ENCODE results near the gene LDLRAD4. TPM values are rescaled to one million over a fixed set of nuclear protein-coding genes. Genes with fewer than 3 reads are reported as not detected.

LDLRAD4 gene
- total and polyA plus RNA-seq, 9 of the 15 experiments (the other 6 are each of a cell fraction or from before 2014, with no cell fraction given) = 0.01 TPM; not detected in 8

DNA sequence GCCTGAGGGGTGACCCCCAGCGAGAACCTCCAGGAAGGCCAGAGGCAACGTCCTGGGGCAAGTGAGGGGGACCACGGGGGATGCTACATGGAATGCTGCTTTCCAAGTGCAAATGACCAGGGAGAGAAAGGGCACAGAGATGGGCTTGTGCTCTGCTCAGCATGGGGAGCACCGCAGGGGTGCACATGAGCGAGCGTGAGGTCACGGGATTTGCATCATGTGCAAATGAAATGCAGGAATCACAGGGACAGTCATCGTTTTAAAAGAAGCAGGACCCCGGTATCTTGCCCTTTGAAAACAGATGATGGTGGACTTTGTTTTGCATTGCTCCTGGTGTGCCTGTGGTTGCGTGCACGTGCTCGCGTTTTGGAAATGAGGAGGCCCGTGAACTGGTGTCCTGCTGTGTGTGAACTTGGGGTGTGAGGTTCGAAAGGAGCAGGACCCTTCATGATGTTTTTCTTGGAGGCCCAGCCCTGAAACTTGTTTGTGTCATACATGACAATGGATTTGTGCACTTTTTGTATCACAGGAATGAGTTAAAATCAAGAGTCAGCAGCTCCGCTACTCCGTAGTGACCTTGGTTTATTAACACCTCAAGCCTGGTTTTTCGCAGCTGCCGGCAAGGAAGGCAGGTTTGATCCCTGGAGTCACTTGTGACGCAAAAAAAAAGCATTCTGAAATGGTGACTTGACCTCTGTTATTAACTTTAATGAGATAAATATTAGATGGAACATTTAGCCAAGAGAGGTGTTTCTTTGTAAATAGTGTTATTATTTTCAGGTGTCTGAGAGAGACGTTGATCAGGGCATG, 234.5 kb downstream of the LDLRAD4 start:
- Histone ChIP-seq H4K20me1 (replicated peaks; ENCODE audit: control insufficient read depth, insufficient read depth, low read length) (no peaks in the 10 kb centered on the region), H3K36me3 (ENCODE audit: control insufficient read depth, insufficient read depth, low read length) (no peaks in the 10 kb centered on the region), H2AFZ (ENCODE audit: low read depth, low read length) (no peak overlapping the region), H3K79me2 (ENCODE audit: control insufficient read depth, insufficient read depth, low read length) (no peaks in the 10 kb centered on the region), H3K4me2 (ENCODE audit: insufficient read depth, low read length) (no peak overlapping the region), H3K9ac (ENCODE audit: insufficient read depth in 1 of 2, low read depth in 2 of 2, low read length in 2 of 2) (no peak overlapping the region), H3K27me3 (ENCODE audit: control insufficient read depth in 2 of 2, insufficient read depth in 2 of 2, low read length in 2 of 2) (peaks cover 8 to 70% of the 10 kb centered on the region in 2 experiments; a peak in 4 of 5 replicates), H3K27ac (ENCODE audit: extremely low read depth, low read depth, low read length) (no peak overlapping the region), H3K9me3 (replicated peaks; ENCODE audit: control insufficient read depth, insufficient read depth, low read depth, low read length) (no peaks in the 10 kb centered on the region), H3K9me1 (ENCODE audit: control insufficient read depth, insufficient read depth, low read length) (no peaks in the 10 kb centered on the region), H3K4me3 (no peak overlapping the region), H3K4me1 (replicated peaks in 1 of 2; ENCODE audit: control insufficient read depth in 2 of 2, insufficient read depth in 2 of 2, low read length in 2 of 2) (no peaks in the 10 kb centered on the region)
- BruUV-seq (replicated peaks) = no TSS peak
- in situ Hi-C loops (cut with MboI) (no loop called here), intact Hi-C loops (cut with micrococcal nuclease) (no loop called here)
- under 1% methylated on average over 21 of the region's 21 CpGs for WGBS (ENCODE audit: insufficient coverage, low coverage, missing lambda C conversion rate)
- DNase-seq (ENCODE audit: extremely low read depth in 1 of 4, low spot score in 3 of 4) (no peak), FAIRE-seq (no peak), ATAC-seq (no peak)
- no peak for TF ChIP-seq SRSF3 (IDR thresholded peaks at IDR 0.05; ENCODE audit: insufficient read depth, low read length)
- TF ChIP-seq ZNF707 (CRISPR knock-in tag; conservative IDR thresholded peaks at IDR 0.05) = no peak
- TF ChIP-seq, protein P1, sequence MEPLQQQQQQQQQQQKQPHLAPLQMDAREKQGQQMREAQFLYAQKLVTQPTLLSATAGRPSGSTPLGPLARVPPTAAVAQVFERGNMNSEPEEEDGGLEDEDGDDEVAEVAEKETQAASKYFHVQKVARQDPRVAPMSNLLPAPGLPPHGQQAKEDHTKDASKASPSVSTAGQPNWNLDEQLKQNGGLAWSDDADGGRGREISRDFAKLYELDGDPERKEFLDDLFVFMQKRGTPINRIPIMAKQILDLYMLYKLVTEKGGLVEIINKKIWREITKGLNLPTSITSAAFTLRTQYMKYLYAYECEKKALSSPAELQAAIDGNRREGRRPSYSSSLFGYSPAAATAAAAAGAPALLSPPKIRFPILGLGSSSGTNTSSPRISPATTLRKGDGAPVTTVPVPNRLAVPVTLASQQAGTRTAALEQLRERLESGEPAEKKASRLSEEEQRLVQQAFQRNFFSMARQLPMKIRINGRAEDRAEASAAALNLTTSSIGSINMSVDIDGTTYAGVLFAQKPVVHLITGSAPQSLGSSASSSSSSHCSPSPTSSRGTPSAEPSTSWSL (CRISPR knock-in tag; IDR thresholded peaks at IDR 0.05; ENCODE audit: borderline replicate concordance) = no peak
- TF ChIP-seq, protein P2, sequence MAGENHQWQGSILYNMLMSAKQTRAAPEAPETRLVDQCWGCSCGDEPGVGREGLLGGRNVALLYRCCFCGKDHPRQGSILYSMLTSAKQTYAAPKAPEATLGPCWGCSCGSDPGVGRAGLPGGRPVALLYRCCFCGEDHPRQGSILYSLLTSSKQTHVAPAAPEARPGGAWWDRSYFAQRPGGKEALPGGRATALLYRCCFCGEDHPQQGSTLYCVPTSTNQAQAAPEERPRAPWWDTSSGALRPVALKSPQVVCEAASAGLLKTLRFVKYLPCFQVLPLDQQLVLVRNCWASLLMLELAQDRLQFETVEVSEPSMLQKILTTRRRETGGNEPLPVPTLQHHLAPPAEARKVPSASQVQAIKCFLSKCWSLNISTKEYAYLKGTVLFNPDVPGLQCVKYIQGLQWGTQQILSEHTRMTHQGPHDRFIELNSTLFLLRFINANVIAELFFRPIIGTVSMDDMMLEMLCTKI (IDR thresholded peaks at IDR 0.05; ENCODE audit: partially characterized antibody) = no peak
- no peak for TF ChIP-seq ZNF354B (CRISPR knock-in tag; IDR thresholded peaks at IDR 0.05)
- no peak for TF ChIP-seq ZNF507 (tag; conservative IDR thresholded peaks at IDR 0.05)
- TF ChIP-seq, protein P3, sequence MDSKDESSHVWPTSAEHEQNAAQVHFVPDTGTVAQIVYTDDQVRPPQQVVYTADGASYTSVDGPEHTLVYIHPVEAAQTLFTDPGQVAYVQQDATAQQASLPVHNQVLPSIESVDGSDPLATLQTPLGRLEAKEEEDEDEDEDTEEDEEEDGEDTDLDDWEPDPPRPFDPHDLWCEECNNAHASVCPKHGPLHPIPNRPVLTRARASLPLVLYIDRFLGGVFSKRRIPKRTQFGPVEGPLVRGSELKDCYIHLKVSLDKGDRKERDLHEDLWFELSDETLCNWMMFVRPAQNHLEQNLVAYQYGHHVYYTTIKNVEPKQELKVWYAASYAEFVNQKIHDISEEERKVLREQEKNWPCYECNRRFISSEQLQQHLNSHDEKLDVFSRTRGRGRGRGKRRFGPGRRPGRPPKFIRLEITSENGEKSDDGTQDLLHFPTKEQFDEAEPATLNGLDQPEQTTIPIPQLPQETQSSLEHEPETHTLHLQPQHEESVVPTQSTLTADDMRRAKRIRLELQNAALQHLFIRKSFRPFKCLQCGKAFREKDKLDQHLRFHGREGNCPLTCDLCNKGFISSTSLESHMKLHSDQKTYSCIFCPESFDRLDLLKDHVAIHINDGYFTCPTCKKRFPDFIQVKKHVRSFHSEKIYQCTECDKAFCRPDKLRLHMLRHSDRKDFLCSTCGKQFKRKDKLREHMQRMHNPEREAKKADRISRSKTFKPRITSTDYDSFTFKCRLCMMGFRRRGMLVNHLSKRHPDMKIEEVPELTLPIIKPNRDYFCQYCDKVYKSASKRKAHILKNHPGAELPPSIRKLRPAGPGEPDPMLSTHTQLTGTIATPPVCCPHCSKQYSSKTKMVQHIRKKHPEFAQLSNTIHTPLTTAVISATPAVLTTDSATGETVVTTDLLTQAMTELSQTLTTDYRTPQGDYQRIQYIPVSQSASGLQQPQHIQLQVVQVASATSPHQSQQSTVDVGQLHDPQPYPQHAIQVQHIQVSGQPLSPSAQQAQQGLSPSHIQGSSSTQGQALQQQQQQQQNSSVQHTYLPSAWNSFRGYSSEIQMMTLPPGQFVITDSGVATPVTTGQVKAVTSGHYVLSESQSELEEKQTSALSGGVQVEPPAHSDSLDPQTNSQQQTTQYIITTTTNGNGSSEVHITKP (IDR thresholded peaks at IDR 0.05; ENCODE audit: partially characterized antibody) = no peak
- no peak for TF ChIP-seq CHD1 (IDR thresholded peaks at IDR 0.05; ENCODE audit: low read length)
- CTCF ChIA-PET (ENCODE audit: low intra/inter-chr PET ratio) = no interaction called here
- POLR2A ChIA-PET = interaction anchor here (0.6 kb wide), 1 partner anchor 218 kb away, joined by 4 read pairs; no protein-coding TSS in a partner anchor

All from K562 (cell line).